Measurements from ENCODE around the gene KCTD13. TPM values are rescaled to one million over a fixed set of nuclear protein-coding genes. Genes with fewer than 3 reads are reported as not detected.
A peak's percentile ranks its signal among the peaks of the same experiment; 100 is the strongest.

Gene KCTD13
- polyA plus RNA-seq, 1 experiment: 7.4 TPM

DNA sequence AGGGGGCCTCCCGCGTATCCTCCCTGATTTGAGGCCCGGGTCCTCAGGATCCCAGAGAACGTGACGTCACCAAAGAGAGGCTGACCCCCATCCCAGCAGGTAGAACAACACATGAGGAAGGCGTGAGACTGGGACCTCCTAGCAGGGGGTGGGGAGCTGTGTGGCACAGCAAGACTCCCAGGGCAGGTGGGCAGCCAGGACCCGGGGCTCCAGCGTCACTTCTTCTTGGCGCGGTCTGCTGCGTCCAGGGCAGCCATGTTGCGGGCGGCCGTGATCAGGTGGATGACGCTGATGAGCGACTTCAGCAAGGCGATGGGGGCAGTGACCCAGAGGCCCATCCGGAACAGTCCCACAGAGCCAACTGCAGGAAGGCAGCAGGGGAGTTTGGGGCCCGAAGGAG, 67.1 kb downstream of the KCTD13 start:
- Histone ChIP-seq H3K27ac (ENCODE audit: low read depth, low read length) (no peak overlapping the region), H3K4me3 (ENCODE audit: low read depth, low read length) (no peak overlapping the region), H3K27me3 (ENCODE audit: control insufficient read depth, insufficient read depth, low read length) (no peaks in the 10 kb centered on the region), H3K9me3 (ENCODE audit: control insufficient read depth, insufficient read depth, low read length) (no peaks in the 10 kb centered on the region; the same call in 1 of the 2 replicates)
- DNase-seq (ENCODE audit: low read depth, low spot score): no peak
- ChIA-PET POLR2A (no interaction called here), CTCF (interaction anchor here (1.0 to 3.3 kb wide), 2 partner anchors 10 to 19 kb away, joined by 3 to 30 read pairs; no protein-coding TSS in a partner anchor)
- TF ChIP-seq, protein P1, sequence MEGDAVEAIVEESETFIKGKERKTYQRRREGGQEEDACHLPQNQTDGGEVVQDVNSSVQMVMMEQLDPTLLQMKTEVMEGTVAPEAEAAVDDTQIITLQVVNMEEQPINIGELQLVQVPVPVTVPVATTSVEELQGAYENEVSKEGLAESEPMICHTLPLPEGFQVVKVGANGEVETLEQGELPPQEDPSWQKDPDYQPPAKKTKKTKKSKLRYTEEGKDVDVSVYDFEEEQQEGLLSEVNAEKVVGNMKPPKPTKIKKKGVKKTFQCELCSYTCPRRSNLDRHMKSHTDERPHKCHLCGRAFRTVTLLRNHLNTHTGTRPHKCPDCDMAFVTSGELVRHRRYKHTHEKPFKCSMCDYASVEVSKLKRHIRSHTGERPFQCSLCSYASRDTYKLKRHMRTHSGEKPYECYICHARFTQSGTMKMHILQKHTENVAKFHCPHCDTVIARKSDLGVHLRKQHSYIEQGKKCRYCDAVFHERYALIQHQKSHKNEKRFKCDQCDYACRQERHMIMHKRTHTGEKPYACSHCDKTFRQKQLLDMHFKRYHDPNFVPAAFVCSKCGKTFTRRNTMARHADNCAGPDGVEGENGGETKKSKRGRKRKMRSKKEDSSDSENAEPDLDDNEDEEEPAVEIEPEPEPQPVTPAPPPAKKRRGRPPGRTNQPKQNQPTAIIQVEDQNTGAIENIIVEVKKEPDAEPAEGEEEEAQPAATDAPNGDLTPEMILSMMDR (IDR thresholded peaks at IDR 0.05; ENCODE audit: low read depth, low read length): no peak

DNA sequence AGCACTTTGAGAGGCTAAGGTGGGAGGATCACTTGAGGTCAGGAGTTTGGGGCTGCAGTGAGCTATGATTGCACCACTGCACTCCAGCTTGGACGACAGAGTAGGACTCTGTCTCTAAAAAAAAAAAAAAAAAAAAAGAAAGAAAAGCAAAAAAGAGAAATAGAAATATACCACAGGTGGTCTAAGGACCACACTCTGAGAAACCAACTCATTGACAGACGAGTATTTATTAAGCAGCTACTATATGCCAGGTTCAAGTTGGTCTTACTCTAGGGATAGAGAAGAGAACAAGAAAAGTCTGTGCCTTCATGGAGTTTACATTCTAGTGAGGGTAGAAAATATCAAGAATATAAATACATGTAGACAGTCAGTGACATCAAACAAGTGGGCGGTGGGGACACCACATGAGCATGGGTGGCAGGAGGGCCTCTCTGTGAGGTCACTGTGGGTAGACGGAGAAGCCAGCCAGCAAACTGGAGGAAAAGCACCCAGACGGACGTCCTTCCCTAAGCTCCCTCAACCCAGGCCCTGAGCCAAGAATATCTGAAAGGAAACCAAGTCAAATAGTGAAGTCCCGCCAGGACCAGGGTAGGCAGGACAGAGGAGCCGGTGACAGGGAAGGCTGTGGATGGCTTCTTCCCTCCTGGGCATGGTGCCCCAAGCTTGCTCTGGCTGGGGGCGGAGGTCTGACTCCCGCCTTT, 67.7 kb downstream of the KCTD13 start:
- no peak for DNase-seq (ENCODE audit: low read depth, low spot score)
- POLR2A ChIA-PET: interaction anchor here (1.0 kb wide), 1 partner anchor 11 kb away, joined by 5 read pairs; no protein-coding TSS in a partner anchor
- CTCF ChIA-PET: interaction anchor here (1.0 to 3.3 kb wide), 2 partner anchors 10 to 19 kb away, joined by 3 to 30 read pairs; no protein-coding TSS in a partner anchor
- H3K27me3 ChIP-seq (ENCODE audit: control insufficient read depth, insufficient read depth, low read length): no peaks in the 10 kb centered on the region
- TF ChIP-seq, protein P1 (IDR thresholded peaks at IDR 0.05; ENCODE audit: low read depth, low read length): no peak
- H3K27ac ChIP-seq (ENCODE audit: low read depth, low read length): no peak overlapping the region
- no peak overlapping the region for H3K4me3 ChIP-seq (ENCODE audit: low read depth, low read length)
- H3K9me3 ChIP-seq (ENCODE audit: control insufficient read depth, insufficient read depth, low read length): no peaks in the 10 kb centered on the region; the same call in 1 of the 2 replicates

DNA sequence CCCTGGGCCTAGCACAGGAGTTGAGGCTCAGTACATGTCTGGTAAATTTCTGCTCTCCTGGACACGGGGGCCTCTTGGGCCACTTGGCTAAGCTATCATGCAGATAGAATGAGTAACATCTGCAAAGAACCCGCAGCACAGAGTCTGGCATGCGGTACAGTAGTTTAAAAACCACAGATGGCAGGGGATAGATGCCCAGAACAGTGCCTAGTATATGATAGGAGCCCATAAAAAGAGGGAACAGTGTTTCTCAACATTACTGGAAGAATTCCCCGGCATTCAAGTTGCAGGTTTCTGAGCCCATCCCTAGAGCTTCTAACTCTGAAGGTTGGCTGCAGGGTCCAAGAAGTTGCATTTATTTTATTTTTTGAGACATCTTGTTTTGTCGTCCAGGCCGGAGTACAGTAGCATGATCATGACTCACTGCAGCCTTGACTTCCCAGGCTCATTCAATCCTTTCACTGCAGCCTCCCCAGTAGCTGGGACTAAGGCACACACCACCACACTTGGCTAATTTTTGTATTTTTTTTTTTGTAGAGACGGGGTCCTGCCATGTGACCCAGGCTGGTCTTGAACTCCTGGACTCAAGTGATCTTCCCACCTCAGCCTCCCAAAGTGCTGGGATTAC, 68.8 kb downstream of the KCTD13 start:
- DNase-seq (ENCODE audit: low read depth, low spot score): no peak

More for the DNA sequence above, 68.8 kb downstream of the KCTD13 start:
- CTCF ChIA-PET: interaction anchor here (0.6 to 3.3 kb wide), 2 partner anchors 9 to 258 kb away, joined by 5 to 30 read pairs; no protein-coding TSS in a partner anchor
- POLR2A ChIA-PET: interaction anchor here (0.8 to 1.0 kb wide), 3 partner anchors 10 to 32 kb away, joined by 3 to 6 read pairs (median 5); no protein-coding TSS in a partner anchor
- H3K27ac ChIP-seq (ENCODE audit: low read depth, low read length): peak overlapping the region; percentile 47
- no peak overlapping the region for H3K4me3 ChIP-seq (ENCODE audit: low read depth, low read length)
- no peaks in the 10 kb centered on the region for H3K27me3 ChIP-seq (ENCODE audit: control insufficient read depth, insufficient read depth, low read length)
- TF ChIP-seq, protein P1 (IDR thresholded peaks at IDR 0.05; ENCODE audit: low read depth, low read length): no peak
- no peaks in the 10 kb centered on the region; the same call in 1 of the 2 replicates for H3K9me3 ChIP-seq (ENCODE audit: control insufficient read depth, insufficient read depth, low read length)

Other genes starting within 250 kb of the KCTD13 start
- 16.0 and 16.6 TPM in 2 replicates for gene QPRT, start 247.0 kb downstream of the KCTD13 start, polyA plus RNA-seq (2011; rRNA removed)
- not detected in 2 replicates for gene C16orf54, start 180.2 kb downstream of the KCTD13 start, polyA plus RNA-seq (2011; rRNA removed)
- gene ZG16, start 148.0 kb downstream of the KCTD13 start, polyA plus RNA-seq (2011; rRNA removed): not detected in 2 replicates
- 14.1 and 19.9 TPM in 2 replicates for gene KIF22, start 135.5 kb downstream of the KCTD13 start, polyA plus RNA-seq (2011; rRNA removed)
- gene MAZ, start 119.7 kb downstream of the KCTD13 start, polyA plus RNA-seq (2011; rRNA removed): 58.4 and 79.6 TPM in 2 replicates
- 5.7 and 6.1 TPM in 2 replicates for gene PRRT2, start 114.0 kb downstream of the KCTD13 start, polyA plus RNA-seq (2011; rRNA removed)
- 14.3 and 14.5 TPM in 2 replicates for gene PAGR1, start 110.1 kb downstream of the KCTD13 start, polyA plus RNA-seq (2011; rRNA removed)
- gene MVP, start 105.8 kb downstream of the KCTD13 start, polyA plus RNA-seq (2011; rRNA removed): 251 and 321 TPM in 2 replicates
- gene CDIPT, start 63.0 kb downstream of the KCTD13 start, polyA plus RNA-seq (2011; rRNA removed): 89.9 and 112 TPM in 2 replicates
- 5.0 and 6.8 TPM in 2 replicates for gene SEZ6L2, start 26.7 kb downstream of the KCTD13 start, polyA plus RNA-seq (2011; rRNA removed)
- 3.5 and 4.6 TPM in 2 replicates for gene ASPHD1, start 25.7 kb downstream of the KCTD13 start, polyA plus RNA-seq (2011; rRNA removed)
- gene TMEM219, start 35.9 kb upstream of the KCTD13 start, polyA plus RNA-seq (2011; rRNA removed): 88.6 and 107 TPM in 2 replicates
- gene TAOK2, start 47.6 kb upstream of the KCTD13 start, polyA plus RNA-seq (2011; rRNA removed): 16.9 and 18.2 TPM in 2 replicates
- gene HIRIP3, start 69.4 kb upstream of the KCTD13 start, polyA plus RNA-seq (2011; rRNA removed): 2.5 and 3.8 TPM in 2 replicates
- gene INO80E, start 70.0 kb upstream of the KCTD13 start, polyA plus RNA-seq (2011; rRNA removed): 27.3 and 27.5 TPM in 2 replicates
- 0.22 and 0.46 TPM in 2 replicates for gene DOC2A, start 84.8 kb upstream of the KCTD13 start, polyA plus RNA-seq (2011; rRNA removed)
- gene C16orf92, start 97.0 kb upstream of the KCTD13 start, polyA plus RNA-seq (2011; rRNA removed): not detected in 2 replicates
- gene TLCD3B, start 105.0 kb upstream of the KCTD13 start, polyA plus RNA-seq (2011; rRNA removed): not detected in 2 replicates
- 631 and 806 TPM in 2 replicates for gene ALDOA, start 139.5 kb upstream of the KCTD13 start, polyA plus RNA-seq (2011; rRNA removed)
- gene PPP4C, start 149.8 kb upstream of the KCTD13 start, polyA plus RNA-seq (2011; rRNA removed): 112 and 140 TPM in 2 replicates
- not detected in 2 replicates for gene TBX6, start 165.7 kb upstream of the KCTD13 start, polyA plus RNA-seq (2011; rRNA removed)
- gene YPEL3, start 170.0 kb upstream of the KCTD13 start, polyA plus RNA-seq (2011; rRNA removed): 15.6 and 23.1 TPM in 2 replicates
- 1.2 and 1.9 TPM in 2 replicates for gene GDPD3, start 187.3 kb upstream of the KCTD13 start, polyA plus RNA-seq (2011; rRNA removed)
- gene MAPK3, start 197.0 kb upstream of the KCTD13 start, polyA plus RNA-seq (2011; rRNA removed): 82.5 and 91.7 TPM in 2 replicates

Data from AG04450 (cell line).